GM12801 (cell line): ENCODE data around the gene RAB40A.

Source experiments
- TF ChIP-seq, protein P1 (sequence below): IDR thresholded peaks from one replicate; pipeline ENCODE4 v1.5.1; 2011; ENCODE audit warnings: control low read depth; ENCODE audit not compliant: insufficient read length; ENCODE audit errors: extremely low read depth

Gene RAB40A, protein sequence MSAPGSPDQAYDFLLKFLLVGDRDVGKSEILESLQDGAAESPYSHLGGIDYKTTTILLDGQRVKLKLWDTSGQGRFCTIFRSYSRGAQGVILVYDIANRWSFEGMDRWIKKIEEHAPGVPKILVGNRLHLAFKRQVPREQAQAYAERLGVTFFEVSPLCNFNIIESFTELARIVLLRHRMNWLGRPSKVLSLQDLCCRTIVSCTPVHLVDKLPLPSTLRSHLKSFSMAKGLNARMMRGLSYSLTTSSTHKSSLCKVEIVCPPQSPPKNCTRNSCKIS

DNA sequence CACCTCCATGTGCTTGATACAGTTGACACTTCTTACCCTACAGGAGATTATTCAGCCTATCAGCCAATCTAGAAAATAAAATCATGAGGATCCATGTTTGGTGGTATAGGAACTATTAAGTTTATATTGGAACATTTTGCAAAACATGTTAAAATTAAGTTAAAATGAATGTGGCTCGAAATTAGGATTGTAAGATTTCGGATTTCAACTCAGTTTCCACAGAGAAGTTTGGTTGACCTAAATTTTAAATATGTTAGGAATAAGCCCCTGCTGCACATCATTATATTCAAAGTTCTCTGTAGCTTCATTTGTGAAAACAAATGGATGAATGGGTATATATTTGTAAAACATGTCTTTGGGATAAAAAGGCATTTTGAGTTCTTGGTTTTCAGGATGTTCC, at the start of gene RAB40A:
Gene RAB40A (minus strand): TSS at position 101 of the 400 bp plus-strand sequence. CDS start 18,733 bp downstream, outside the sequence.
- TF ChIP-seq, protein P1, sequence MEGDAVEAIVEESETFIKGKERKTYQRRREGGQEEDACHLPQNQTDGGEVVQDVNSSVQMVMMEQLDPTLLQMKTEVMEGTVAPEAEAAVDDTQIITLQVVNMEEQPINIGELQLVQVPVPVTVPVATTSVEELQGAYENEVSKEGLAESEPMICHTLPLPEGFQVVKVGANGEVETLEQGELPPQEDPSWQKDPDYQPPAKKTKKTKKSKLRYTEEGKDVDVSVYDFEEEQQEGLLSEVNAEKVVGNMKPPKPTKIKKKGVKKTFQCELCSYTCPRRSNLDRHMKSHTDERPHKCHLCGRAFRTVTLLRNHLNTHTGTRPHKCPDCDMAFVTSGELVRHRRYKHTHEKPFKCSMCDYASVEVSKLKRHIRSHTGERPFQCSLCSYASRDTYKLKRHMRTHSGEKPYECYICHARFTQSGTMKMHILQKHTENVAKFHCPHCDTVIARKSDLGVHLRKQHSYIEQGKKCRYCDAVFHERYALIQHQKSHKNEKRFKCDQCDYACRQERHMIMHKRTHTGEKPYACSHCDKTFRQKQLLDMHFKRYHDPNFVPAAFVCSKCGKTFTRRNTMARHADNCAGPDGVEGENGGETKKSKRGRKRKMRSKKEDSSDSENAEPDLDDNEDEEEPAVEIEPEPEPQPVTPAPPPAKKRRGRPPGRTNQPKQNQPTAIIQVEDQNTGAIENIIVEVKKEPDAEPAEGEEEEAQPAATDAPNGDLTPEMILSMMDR = no peak

DNA sequence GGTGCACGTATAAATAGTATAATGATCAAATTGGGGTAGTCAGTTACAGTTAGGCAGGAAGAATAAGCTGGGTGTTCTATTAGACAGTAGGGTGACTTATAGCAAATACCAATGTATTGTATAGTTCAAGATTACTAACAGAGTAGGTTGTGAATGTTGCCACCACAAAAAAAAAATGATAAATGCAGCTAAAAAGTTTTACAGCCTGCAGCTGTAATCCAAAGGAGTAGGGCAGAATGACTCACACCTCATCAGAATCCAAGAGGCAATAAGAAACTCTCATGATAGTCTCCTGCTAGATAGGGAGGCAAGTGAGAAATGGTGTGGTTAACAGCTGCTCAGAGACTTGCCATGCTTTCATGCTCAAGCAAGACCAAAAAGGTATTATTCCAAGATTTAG, 46.5 kb upstream of the RAB40A start:
- TF ChIP-seq, protein P1 = no peak

DNA sequence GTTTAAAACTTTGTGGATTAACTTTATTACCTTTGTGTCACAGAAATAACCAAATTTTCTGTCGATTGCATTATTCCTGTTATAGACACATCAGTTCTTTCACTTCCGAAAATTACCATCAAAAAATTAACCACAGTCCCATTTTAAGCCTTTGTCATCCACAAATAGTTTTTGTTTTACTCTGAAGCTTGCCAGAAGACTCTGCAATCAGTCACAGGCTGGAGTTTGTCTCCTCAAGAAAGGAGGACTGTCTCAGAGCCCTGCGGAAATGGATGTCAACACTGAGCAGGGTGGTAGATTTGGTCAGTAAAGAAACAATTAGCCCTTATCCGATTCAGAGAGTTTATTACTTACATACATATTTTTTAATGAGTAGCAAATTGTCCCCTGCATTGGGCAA, 45.9 kb upstream of the RAB40A start:
- TF ChIP-seq, protein P1 = no peak

DNA sequence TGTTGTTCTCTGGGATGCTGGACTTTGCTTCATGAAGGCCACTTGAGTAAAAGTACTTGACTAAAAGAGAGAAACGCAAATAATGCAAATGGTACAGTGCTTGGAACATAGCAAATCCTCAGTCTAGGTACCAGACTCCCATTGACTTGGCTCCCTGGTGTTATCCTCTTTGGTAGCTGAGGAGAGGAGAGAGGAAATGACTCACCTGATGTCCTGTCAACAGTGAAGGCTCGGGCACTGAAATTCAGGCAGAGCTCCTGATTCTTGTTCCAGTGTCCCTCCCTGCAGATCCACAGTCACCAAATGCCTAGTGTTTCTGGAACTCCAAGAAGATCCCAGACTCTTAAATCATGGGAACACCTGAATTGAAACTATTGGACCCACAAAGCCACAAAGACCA, 43.5 kb upstream of the RAB40A start:
- TF ChIP-seq, protein P1 = no peak

DNA sequence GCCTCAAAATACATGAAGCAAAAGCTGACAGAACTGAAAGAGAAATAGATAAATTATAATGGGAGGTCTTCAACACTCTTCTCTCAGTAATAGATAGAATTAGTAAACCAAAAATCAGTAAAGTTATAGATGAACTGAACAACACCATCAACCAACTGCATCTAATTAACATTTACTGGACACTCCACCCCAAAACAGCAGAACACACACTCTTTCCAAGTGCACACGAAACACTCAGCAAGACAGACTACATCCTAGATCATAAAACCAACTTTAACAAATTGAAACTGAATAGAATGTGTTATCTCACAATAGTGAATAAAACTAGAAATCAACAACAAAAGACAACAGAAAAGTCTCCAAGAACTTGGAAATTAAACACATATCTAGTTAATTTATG, 41.0 kb upstream of the RAB40A start:
- TF ChIP-seq, protein P1 = no peak

DNA sequence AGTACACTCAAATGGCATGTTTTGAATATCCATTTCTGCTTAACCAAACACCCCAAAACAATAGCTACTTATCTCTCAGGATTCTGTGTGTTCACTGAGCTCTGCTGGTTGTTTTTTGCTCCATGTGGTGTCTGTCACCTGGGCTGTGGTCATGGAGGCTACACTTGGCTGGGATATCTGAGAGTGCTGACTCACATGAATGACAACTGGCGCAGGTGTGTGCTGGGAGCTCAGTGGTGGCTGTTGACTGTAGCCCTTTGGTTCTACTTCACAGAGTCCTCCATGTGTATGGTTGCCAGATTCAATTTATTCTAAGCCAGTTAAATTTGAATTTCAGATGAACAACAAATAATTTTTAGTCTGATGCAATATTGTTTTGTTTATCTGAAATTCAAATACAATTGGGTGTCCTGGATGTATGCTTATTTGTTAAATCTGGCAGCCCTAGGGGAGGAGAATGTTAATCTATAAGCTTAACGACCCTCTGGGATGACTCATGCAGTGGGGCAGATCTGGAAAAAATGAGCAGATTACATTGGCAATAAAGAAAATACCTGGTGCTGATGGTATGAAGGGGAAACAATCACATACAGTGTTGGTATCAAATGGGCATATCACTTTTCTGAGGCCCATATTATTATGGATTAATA, 37.8 kb upstream of the RAB40A start:
- TF ChIP-seq, protein P1 = no peak

DNA sequence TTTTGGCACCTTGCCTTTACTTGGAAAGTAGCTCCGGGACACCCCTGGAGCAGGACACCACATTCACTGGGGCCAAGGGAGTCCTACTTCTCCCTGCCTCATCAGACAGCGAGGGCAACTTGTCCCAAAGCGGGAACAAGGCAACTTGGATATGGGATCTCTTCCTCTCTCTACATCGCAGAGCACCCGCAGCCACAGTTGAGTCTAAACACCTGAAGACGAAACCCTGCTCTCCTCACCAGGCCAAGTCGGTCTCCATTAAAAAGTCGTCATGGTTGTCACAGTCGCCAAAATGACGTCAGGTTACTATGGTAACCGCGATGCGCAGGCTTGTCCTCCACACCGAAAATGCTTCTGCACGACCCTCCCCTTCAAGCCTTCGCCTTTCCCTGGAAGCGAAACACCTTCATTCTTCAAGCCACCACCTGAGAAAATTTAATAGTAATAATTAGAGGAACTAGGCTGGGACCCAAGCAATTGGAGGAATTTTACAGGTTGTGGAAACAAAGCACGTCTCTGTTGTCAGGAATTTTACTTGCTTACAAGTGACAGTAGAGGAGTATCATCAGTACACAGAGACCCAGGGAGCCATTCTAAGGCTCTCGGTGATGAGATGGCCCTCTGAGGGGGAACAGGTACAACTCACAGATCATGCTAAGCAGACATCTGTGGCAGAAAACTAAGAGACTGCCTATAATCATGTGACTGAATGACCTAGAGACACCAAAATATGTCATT, 35.6 kb upstream of the RAB40A start:
- TF ChIP-seq, protein P1 = no peak
